Endothelial cell of umbilical vein (primary cell): Measurements from ENCODE around the gene RUNDC1.

Experiments
- GATA2 ChIP-seq: IDR thresholded peaks from 2 replicates; pipeline ENCODE4 v1.7.0; 2011; ENCODE audit warnings: low read depth, mild to moderate bottlenecking, moderate library complexity, mixed read lengths, low read length; ENCODE audit not compliant: insufficient read length, insufficient read depth
- POLR2A ChIP-seq: IDR thresholded peaks from 2 replicates; pipeline ENCODE4 v1.6.1; 2012; ENCODE audit warnings: low read depth, mild to moderate bottlenecking, control low read depth, low read length
- POLR2AphosphoS5 ChIP-seq: IDR thresholded peaks from 2 replicates; pipeline ENCODE4 v1.6.1; 2012; ENCODE audit warnings: low read depth, mild to moderate bottlenecking, control low read depth, low read length, moderate library complexity; ENCODE audit not compliant: insufficient read depth

GRCh38 chr17:43033948-43034881 lies 53.9 kb downstream of the RUNDC1 start:
- no peak for TF ChIP-seq POLR2A
- no peak for TF ChIP-seq GATA2
- no peak for TF ChIP-seq POLR2AphosphoS5
